IPS DF 4.7 (cell line): Measurements from ENCODE around the gene LRRC23.
"Not testable (repeated sequence)": the region's sequence is repeated elsewhere in the genome, so short reads cannot be mapped to it uniquely, and the experiment has no call there.

Experiments
- DNase-seq: peaks from one replicate; pipeline ENCODE4 v3.0.0-alpha.2; 2013; ENCODE audit warnings: low spot score; ENCODE audit errors: extremely low read depth

The LRRC23 gene

GRCh38 chr12:6872073-6873048 is 32.3 kb upstream of the LRRC23 start:
- no peak for DNase-seq

- peak; percentile 98 for DNase-seq
Observed at GRCh38 chr12:6873094-6874014, 31.3 kb upstream of the LRRC23 start, which contains the start of gene SPSB2. SPSB2 (minus strand) TSS chr12:6873303; CDS start chr12:6872901, 402 bp downstream.

GRCh38 chr12:6874015-6874368 is 30.6 kb upstream of the LRRC23 start:
- DNase-seq, result not testable (repeated sequence)

- DNase-seq, result not testable (repeated sequence)
Observed at GRCh38 chr12:6879824-6880223, 24.8 kb upstream of the LRRC23 start.

- DNase-seq, result no peak
Observed at GRCh38 chr12:6883252-6883651, 21.4 kb upstream of the LRRC23 start.

GRCh38 chr12:6883683-6884082 is 20.9 kb upstream of the LRRC23 start:
- no peak for DNase-seq

GRCh38 chr12:6884539-6884938 is 20.1 kb upstream of the LRRC23 start:
- no peak for DNase-seq

- not testable (repeated sequence) for DNase-seq
Observed at GRCh38 chr12:6886206-6886999, 18.2 kb upstream of the LRRC23 start.

- no peak for DNase-seq
Observed at GRCh38 chr12:6887460-6887859, 17.2 kb upstream of the LRRC23 start.

- no peak for DNase-seq
Observed at GRCh38 chr12:6888360-6888759, 16.3 kb upstream of the LRRC23 start.

GRCh38 chr12:6888794-6889193 is 15.8 kb upstream of the LRRC23 start:
- not testable (repeated sequence) for DNase-seq

GRCh38 chr12:6889775-6890573 is 14.6 kb upstream of the LRRC23 start:
- not testable (repeated sequence) for DNase-seq

- no peak for DNase-seq
Observed at GRCh38 chr12:6890789-6891645, 13.6 kb upstream of the LRRC23 start.

- DNase-seq, result no peak
Observed at GRCh38 chr12:6891646-6892001, 13.0 kb upstream of the LRRC23 start.

- not testable (repeated sequence) for DNase-seq
Observed at GRCh38 chr12:6892683-6893082, 11.9 kb upstream of the LRRC23 start.

GRCh38 chr12:6894321-6894720 is 10.3 kb upstream of the LRRC23 start:
- no peak for DNase-seq

- no peak for DNase-seq
Observed at GRCh38 chr12:6896846-6897435, 7.7 kb upstream of the LRRC23 start.

- DNase-seq, result no peak
Observed at GRCh38 chr12:6899427-6899826, 5.2 kb upstream of the LRRC23 start.
